Body of pancreas (tissue), 4 donors: Measurements from ENCODE around the gene NCOA1.

Source experiments
- CTCF ChIP-seq, 7 experiments: fragments of 450-650 bp in 4 of 7; fragments of 200-600 bp in 3 of 7; sonication (generic) in 3 of 7; IDR thresholded peaks; one replicate each; pipeline ENCODE4 v1.5.1; 2016 to 2019; ENCODE audit warnings: antibody characterized with exemption in 7 of 7
- POLR2A ChIP-seq, 3 donors: fragments of 450-650 bp; IDR thresholded peaks; one replicate each; pipeline ENCODE4 v1.6.1; 2016; ENCODE audit warnings: antibody characterized with exemption in 3 of 3, mild to moderate bottlenecking in 2 of 3

- TF ChIP-seq CTCF (IDR thresholded peaks at IDR 0.05) (no peak), POLR2A (IDR thresholded peaks at IDR 0.05) (no peak)
Observed at GRCh38 chr2:24620936-24621335, 129.9 kb downstream of the NCOA1 start.
